Ovary (tissue), 9 donors: ENCODE results near the gene SF1. TPM values are rescaled to one million over a fixed set of nuclear protein-coding genes. Genes with fewer than 3 reads are reported as not detected.
A peak's percentile ranks its signal among the peaks of the same experiment; 100 is the strongest.

Experiments
- DNase-seq, 5 donors: peaks; one replicate each; pipeline ENCODE4 v3.0.0-alpha.2; 2019 to 2020
- H3K27ac ChIP-seq, 2 donors: fragments of 200-600 bp; one replicate each; pipeline versions ENCODE4 v1.5.1 to v1.8.0; 2019 to 2022
- H3K27me3 ChIP-seq: fragments of 200-600 bp; one replicate; pipeline ENCODE4 v1.8.0; 2022
- H3K36me3 ChIP-seq: fragments of 200-600 bp; sonication (generic); one replicate; pipeline ENCODE4 v1.5.1; 2019
- H3K4me1 ChIP-seq: one replicate; pipeline ENCODE4 v1.8.1; 2013; ENCODE audit warnings: mild to moderate bottlenecking, moderate library complexity; ENCODE audit not compliant: insufficient read depth
- H3K4me3 ChIP-seq: fragments of 200-600 bp; sonication (generic); one replicate; pipeline ENCODE4 v1.5.1; 2017
- H3K9me3 ChIP-seq, 2 donors: fragments of 200-600 bp in 1 of 2; sonication (generic) in 1 of 2; one replicate each; pipeline versions ENCODE4 v1.5.1 to v1.8.1; 2013 to 2019; ENCODE audit warnings: mild to moderate bottlenecking in 1 of 2, moderate library complexity in 1 of 2
- CTCF ChIP-seq, 3 donors: fragments of 450-650 bp in 2 of 3; fragments of 200-600 bp in 1 of 3; IDR thresholded peaks; one replicate each; pipeline versions ENCODE4 v1.5.1 to v1.8.0; 2016 to 2022; ENCODE audit warnings: antibody characterized with exemption in 3 of 3, mild to moderate bottlenecking in 1 of 3
- EP300 ChIP-seq: sonication (generic); formaldehyde crosslinking; IDR thresholded peaks from one replicate; pipeline ENCODE4 v1.6.1; 2017; ENCODE audit warnings: antibody characterized with exemption
- POLR2A ChIP-seq: fragments of 450-650 bp; IDR thresholded peaks from one replicate; pipeline ENCODE4 v1.6.1; 2017; ENCODE audit warnings: antibody characterized with exemption, mild to moderate bottlenecking, moderate library complexity
- WGBS, 3 donors: extraction: QIAGEN DNeasy Blood & Tissue Kit in 1 of 3; methylation state at CpG; one replicate each; pipeline versions ENCODE4 v1.1.5 to v1.1.7; 2013 to 2017; 5-methylcytosine and 5-hydroxymethylcytosine counted together
- intact Hi-C, 4 donors: fragments of 100-400 bp; cut with DNase I; formaldehyde crosslinking; loops; one replicate each; pipeline versions ENCODE4 v1.11.0 to v1.15.1; 2022 to 2023
- polyA plus RNA-seq, 2 donors: library from polyadenylated mRNA; stranded (reverse); fragments of 200-250 nt in 1 of 2; fragments of 350-450 nt in 1 of 2; fragmentation: Illumina TruSeq in 1 of 2; extraction: RNeasy Lipid Tissue Mini Kit (QIAGEN cat#74804) in 1 of 2; gene quantifications; one replicate each; pipeline ENCODE4 v1.2.3, GENCODE V29; 2013 to 2014
- total RNA-seq, 7 donors: library from RNA; depleted of rRNA in 2 of 7; stranded (reverse); fragments of >200 nt in 2 of 7; fragmentation: NEBNext Ultra II Directional in 3 of 7; extraction: Animal tissue kit (Norgen Biotek cat#: 25700) in 3 of 7; gene quantifications; one replicate each; pipeline versions ENCODE4 v1.1.0 to v1.2.4, GENCODE V29; 2016 to 2023
- donor health status: DM: no; HTN: no; CAD: no; lungs with moderate emphysema.
- donor health status: DM: no; HTN: no; CAD: no.
- donor health status: Bipolar disorder and iron deficiency.
- donor health status: DM: yes; HTN: yes; CAD: no.
- donor health status: DM: no; HTN: no; CAD: no.
- donor health status: DM: yes; HTN: yes; CAD: no.

The SF1 gene
- total and polyA plus RNA-seq, 9 donors: 131 to 388 (median 306) TPM

- H3K4me3 ChIP-seq: no peak overlapping the region
- WGBS, 3 donors: 73 to 79% (median 79%) methylated on average over 23 of the region's 23 CpGs
- TF ChIP-seq POLR2A (no peak), EP300 (no peak), CTCF (IDR thresholded peaks at IDR 0.05) (no peak)
- no peak for DNase-seq
- H3K27me3 ChIP-seq: no peaks in the 10 kb centered on the region
- H3K27ac ChIP-seq: no peak overlapping the region
- intact Hi-C loops: no loop called here
- H3K4me1 ChIP-seq: no peaks in the 10 kb centered on the region
- no peaks in the 10 kb centered on the region for H3K9me3 ChIP-seq
- no peaks in the 10 kb centered on the region for H3K36me3 ChIP-seq
Measured at GRCh38 chr11:64734811-64735724, 43.3 kb downstream of the SF1 start.

DNA sequence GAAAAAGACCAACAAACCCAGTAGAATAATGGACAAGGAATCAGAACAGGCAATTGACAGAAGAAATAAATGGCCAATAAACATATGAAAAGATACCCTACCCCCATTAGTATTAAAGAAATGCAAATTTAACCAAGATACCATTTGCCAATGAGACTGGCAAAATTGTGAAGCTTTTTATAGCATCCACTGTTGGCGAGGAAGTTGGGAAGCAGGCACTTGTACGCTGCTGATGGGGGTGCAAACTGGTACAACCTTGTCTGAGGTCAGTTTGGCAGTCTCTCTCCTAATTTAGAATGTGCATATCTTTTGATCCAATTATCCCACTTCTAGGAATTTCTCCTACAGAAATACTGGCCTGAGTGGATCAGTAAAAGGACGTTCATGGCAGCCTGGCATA, 46.7 kb downstream of the SF1 start:
- TF ChIP-seq CTCF (IDR thresholded peaks at IDR 0.05): no peak
- TF ChIP-seq POLR2A: no peak
- TF ChIP-seq EP300: no peak
- Histone ChIP-seq H3K4me1 (no peaks in the 10 kb centered on the region), H3K27ac (no peak overlapping the region), H3K36me3 (no peaks in the 10 kb centered on the region), H3K9me3 (no peaks in the 10 kb centered on the region), H3K4me3 (no peak overlapping the region), H3K27me3 (no peaks in the 10 kb centered on the region)
- intact Hi-C loops: no loop called here
- WGBS, 3 donors: 91 to 96% (median 95%) methylated on average over 3 of the region's 3 CpGs
- DNase-seq: no peak

DNA sequence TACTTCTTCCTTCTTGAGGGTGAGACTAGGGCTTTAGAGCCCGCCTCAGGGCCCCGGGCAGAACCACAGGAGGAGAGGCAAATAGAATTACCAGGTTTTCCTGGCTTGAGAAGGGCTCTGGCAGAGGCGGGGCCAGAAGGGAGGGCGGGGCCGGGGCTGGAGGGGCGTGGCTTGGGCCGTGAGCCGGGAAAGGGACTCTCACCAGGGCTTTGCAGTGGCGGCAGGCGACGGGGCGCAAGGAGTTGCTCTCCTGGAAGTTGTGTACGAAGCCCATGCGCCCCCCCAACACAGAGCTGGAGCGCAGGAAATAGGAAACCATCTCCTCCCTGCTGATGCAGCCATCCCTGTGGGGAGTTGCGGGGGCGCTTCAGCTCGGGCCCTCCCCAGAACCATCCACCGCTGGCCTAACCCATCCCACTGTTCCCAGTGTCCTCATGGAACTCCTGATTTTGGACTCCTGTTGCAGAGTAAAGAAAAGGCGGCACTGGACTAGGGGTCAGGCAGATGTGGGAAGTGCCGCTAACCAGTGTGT, 48.4 kb downstream of the SF1 start:
- Histone ChIP-seq H3K9me3 (no peaks in the 10 kb centered on the region), H3K36me3 (no peaks in the 10 kb centered on the region), H3K4me1 (no peaks in the 10 kb centered on the region), H3K4me3 (no peak overlapping the region), H3K27ac (no peak overlapping the region), H3K27me3 (no peaks in the 10 kb centered on the region)
- DNase-seq: peak in 1 of 5 donors; percentile 18
- WGBS, 3 donors: 29 to 39% (median 34%) methylated on average over 21 of the region's 21 CpGs
- TF ChIP-seq POLR2A (no peak), EP300 (no peak), CTCF (IDR thresholded peaks at IDR 0.05) (no peak)
- intact Hi-C loops: no loop called here

DNA sequence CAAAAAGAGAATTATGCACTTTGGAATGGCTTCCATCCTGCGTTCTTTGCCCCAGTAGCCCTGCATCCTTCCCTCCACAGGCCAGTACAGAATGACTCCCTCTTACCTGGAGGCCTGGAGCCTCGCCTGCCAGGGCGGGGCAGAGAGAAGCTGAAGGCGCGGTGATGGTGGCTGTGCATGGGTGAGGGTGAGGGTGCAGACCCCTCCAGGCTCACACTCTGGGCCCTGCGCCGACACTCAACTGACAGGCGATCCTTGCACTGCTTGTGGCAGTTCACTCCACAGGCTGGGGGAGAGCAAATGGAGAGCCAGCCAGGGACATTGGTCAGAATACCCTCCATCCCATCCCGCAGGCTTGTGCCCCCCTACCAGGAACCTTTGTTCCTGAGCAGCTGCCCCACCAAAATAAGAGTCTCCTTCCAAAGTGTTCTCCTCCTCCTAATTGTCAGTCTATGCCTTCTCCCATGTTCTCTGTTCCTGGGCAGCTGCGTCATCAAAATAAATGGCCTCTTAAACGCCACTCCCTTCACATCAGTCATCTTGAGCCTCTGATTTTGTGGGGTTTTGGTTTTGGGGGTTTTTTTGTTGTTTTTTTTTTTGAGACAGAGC, 49.5 kb downstream of the SF1 start:
- WGBS, 3 donors: 92 to 95% (median 95%) methylated on average over 11 of the region's 11 CpGs
- TF ChIP-seq EP300 (no peak), CTCF (IDR thresholded peaks at IDR 0.05) (no peak), POLR2A (no peak)
- DNase-seq: peak in 2 of 5 donors; percentile 13 to 17
- H3K9me3 ChIP-seq: no peaks in the 10 kb centered on the region
- no peak overlapping the region for H3K27ac ChIP-seq
- no peaks in the 10 kb centered on the region for H3K4me1 ChIP-seq
- intact Hi-C loops: no loop called here
- no peak overlapping the region for H3K4me3 ChIP-seq
- H3K36me3 ChIP-seq: no peaks in the 10 kb centered on the region
- H3K27me3 ChIP-seq: no peaks in the 10 kb centered on the region
